HG03064 (cell line): Measurements from ENCODE around the gene CFL2.

Source experiments
- ATAC-seq: cut with Tn5 transposase; IDR thresholded peaks from one replicate; pipeline ENCODE4 v1.9.1; 2021; ENCODE audit warnings: low read depth; ENCODE audit not compliant: unreplicated experiment

CFL2 gene

DNA sequence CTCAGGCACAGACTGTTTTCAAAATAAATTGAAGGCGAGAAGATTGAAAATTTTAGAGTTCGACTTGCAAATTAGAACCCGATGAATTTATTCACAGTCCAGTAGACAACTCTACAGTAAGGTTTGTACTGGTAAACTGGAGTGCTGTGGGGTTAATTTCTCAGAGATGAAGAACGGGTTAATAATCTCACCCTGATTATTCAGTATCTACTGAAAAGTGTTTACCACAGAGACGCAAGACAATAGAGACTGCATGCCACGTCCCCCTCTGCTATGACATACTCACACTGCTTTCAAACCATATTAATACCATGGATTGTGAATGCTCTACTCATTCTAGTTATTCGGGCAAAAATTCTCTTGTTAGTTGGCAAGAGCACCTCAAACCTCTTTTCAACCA, 36.1 kb downstream of the CFL2 start:
- no peak for ATAC-seq

DNA sequence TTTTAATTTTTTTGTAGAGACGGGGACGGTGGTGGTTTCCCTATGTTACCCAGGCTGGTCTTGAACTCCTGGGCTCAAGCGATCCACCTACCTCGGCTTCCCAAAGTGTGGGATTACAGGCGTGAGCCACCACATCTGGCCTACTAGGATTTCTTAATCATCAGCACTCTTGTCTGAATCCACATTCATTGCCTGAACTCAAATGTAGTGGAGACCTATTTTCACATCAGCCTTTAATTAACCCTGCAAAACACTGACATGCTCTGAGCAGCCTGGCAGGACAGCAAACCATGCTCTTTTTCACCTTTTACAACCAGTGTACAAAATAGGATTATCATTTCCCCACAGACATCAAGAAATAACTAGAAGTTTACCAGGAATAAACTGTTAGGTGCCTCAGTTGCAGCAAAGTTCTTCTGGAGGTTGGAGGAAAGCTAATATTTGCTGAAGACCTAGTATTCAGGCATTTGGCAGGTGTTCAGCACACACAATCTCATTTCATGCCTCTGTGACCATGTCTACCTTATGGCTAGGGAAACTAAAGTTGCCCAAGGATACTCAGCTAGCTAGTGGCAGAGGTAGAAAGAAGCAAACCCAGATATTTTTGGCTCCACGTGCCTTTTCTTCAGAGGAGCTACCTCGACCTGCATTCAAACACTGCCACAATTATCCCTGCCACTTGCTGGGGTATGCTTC, 37.7 kb downstream of the CFL2 start:
- no peak for ATAC-seq

DNA sequence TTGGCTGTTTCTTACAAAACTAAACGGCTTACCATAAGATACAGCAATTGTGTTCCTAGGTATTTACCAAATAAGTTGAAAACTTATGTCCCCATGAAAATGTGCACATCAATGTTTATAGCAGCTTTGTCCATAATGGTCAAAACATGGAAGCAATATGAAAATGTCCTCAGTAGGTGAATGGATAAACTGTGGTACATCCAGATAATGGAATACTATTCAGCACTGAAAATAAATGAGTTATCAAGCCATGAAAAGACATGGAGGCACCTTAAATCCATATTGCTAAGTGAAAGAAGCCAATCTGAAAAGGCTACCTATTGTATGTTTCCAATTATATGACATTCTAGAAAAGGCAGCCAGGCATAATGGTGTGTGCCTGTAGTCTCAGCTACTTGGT, 40.7 kb downstream of the CFL2 start:
- no peak for ATAC-seq

DNA sequence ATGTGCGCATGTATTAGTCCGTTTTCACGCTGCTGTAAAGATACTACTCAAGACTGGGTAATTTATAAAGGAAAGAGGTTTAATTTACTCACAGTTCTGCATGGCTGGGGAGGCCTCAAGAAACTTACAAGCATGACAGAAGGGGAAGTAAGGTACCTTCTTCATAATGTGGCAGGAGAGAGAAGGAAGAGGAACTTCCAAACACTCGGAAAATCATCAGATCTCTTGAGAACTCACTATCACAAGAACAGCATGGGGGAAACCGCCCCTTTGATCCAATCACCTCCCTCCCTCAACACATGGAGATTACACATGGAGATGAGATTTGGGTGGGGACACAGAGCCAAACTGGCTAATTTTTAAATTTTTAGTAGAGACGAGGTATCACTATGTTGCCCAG, 42.7 kb downstream of the CFL2 start:
- ATAC-seq = no peak

DNA sequence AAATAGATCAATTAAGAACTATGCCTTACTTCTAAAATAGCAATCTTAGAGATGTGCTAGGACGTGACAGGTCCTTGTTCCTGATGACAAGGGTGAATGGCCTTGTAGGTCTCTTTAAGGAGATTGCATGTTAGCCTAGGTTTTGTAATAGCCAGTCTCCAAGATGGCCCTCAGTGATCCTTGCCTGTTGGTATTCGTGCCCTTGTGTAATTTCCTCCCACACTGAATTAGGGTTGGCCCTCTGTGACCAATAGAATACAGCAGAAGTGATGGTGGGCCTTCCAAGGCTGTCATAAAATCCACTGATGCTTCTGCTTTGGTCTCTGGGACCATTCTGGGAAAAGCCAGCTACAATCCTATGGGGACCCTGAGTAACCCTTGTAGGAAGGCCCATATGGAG, 46.3 kb downstream of the CFL2 start:
- no peak for ATAC-seq

DNA sequence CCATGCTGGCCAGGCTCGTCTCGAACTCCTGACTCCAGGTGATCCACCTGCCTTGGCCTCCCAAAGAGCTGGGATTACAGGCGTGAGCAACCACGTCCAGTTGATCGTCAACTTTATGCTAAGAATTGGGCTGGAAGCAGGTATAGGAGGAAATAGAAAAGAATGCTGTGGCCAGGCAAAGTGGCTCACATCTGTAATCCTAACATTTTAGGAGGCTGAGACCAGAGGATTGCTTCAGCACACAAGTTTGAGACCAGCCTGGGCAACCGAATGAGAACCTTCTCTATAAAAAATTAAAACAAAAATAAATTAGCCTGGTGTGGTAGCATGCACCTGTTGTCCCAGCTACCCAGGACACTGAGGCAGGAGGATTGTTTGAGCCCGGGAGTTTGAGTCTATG, 47.4 kb downstream of the CFL2 start:
- no peak for ATAC-seq

DNA sequence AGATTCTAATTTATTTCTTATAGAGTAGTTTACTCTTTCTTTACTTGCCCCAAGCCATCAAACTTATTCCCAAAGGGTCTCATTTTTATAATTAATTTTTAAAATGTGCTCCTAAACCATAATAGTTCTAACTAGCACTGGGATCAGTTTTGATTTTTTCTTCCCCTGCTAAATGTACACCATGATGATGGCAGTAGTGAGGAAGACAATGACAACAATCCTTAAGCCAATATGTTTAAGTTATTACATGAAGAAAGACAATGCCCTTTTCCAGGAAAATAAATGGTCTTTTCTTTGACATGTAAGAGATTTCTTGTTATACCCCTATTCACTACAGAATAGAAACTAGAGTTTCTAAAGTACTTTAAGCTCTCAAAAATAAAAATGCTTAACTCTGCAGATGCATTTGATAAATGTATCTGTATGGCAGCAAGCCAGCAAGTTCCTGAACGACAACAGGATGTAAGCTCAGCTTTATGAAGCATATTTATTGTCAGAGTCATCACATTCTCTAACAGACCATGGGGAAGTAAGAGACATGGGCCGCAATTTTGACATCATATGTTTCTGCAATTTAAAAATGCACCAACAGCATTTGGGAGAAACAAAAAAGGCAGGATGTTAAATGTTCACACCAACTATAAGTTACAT, 48.5 kb downstream of the CFL2 start:
- ATAC-seq = no peak

DNA sequence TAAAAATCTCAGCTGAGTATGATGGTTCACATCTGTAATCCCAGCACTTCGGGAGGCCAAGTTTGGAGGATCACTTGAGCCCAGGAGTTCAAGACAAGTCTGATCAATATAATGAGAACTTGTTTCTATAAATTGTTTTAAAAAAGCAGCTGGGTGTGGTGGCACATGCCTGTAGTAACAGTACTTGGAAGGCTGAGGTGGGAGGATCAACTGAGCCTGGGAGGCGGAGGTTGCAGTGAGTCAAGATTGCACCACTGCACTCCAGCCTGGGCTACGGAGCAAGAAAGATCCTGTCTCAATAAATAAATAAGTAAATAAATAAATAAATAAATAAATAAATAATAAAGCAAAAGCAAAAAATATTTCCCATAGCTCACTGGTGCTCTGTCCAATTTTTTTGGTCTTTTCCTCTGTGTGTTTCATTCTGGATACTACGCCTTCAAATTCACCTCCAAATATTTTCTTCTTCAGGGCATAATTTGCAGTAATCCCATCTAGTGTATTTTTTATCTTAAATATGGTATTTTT, 51.8 kb downstream of the CFL2 start:
- no peak for ATAC-seq

DNA sequence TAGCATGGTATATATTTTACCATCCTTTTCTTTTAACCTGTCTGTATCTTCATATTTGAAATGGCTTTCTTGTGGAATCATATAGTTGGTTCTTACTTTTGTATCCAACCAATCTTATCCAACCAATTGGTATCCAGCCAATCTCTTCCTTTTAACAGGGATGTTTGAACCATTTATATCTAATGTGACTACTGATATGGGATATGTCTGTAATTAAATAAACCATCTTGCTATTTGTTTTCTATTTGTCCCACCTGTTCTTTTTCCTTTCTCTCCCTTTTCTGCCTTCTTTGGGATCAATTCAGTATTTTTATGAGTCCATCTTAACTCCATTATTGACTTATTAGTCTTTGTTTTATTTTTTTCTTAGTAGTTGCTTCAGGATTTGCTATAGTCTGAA, 53.6 kb downstream of the CFL2 start:
- no peak for ATAC-seq
